HCT116 (cell line): ENCODE data around the gene DPH6. TPM values are rescaled to one million over a fixed set of nuclear protein-coding genes. Genes with fewer than 3 reads are reported as not detected.

Experiments used
- ATAC-seq: fragments of 200-7000 bp; cut with Tn5 transposase; 2 replicates; pipeline ENCODE4 v1.9.1; 2020; ENCODE audit warnings: mild to moderate bottlenecking, moderate library complexity
- BruUV-seq: library from RNA; stranded (reverse); fragments of 400-500 nt; replicated peaks from 2 replicates; lab custom pipeline; 2021; lab: Mats Ljungman, UMichigan
- CTCF ChIA-PET: fragments of 300-600 bp; sonication (Branson Sonifier 250); formaldehyde crosslinking; loops from one replicate; lab custom pipeline; 2021; ENCODE audit warnings: antibody characterized with exemption; lab: Charles Lee
- POLR2A ChIA-PET: fragments of 300-600, 350-600 bp; sonication (Branson Sonifier 250); formaldehyde crosslinking; loops from one replicate; lab custom pipeline; 2021; ENCODE audit warnings: antibody characterized with exemption; lab: Charles Lee
- RAD21 ChIA-PET, 2 experiments: fragments of 300-600 bp; sonication (Branson Sonifier 250); formaldehyde crosslinking; loops; one replicate each; lab custom pipeline; 2023; ENCODE audit warnings: low total read pairs in 2 of 2; ENCODE audit not compliant: uncharacterized antibody in 2 of 2, unreplicated experiment in 2 of 2, low non-redundant PET in 1 of 2; lab: Charles Lee
- DNase-seq: peaks from one replicate; pipeline ENCODE4 v3.0.0-alpha.2; 2010; ENCODE audit warnings: low read depth, low spot score
- H2AFZ ChIP-seq: fragments of 200-600 bp; shearing (Covaris generic), sonication (generic); 2 replicates; pipeline ENCODE4 v1.6.1; 2017; ENCODE audit warnings: low read depth, mixed run types, mixed read lengths, antibody characterized with exemption, low read length; ENCODE audit not compliant: poor library complexity, severe bottlenecking
- H3K27ac ChIP-seq: 2 replicates; pipeline ENCODE4 v1.5.1; 2012; ENCODE audit warnings: low read depth, low read length
- H3K27me3 ChIP-seq: fragments of 200-600 bp; sonication (generic); 2 replicates; pipeline ENCODE4 v1.6.1; 2016; ENCODE audit warnings: mixed run types, low read length, mixed read lengths; ENCODE audit not compliant: insufficient read depth
- H3K36me3 ChIP-seq, 2 experiments: fragments of 200-500 bp in 1 of 2; fragments of 200-600 bp in 1 of 2; sonication (Bioruptor generic) in 1 of 2; sonication (generic) in 1 of 2; 2 replicates each; pipeline versions ENCODE4 v1.5.1 to v1.6.1; 2014 to 2016; ENCODE audit warnings: low read length in 2 of 2, inconsistent platforms in 1 of 2, mixed read lengths in 1 of 2, mixed run types in 1 of 2; ENCODE audit not compliant: insufficient read depth in 2 of 2, control insufficient read depth in 1 of 2
- H3K4me1 ChIP-seq, 2 experiments: fragments of 200-600 bp in 1 of 2; sonication (generic) in 1 of 2; 2 replicates each; pipeline versions ENCODE4 v1.5.1 to v1.6.1; 2012 to 2017; ENCODE audit warnings: low read length in 2 of 2, inconsistent platforms in 1 of 2, mild to moderate bottlenecking in 1 of 2, mixed read lengths in 1 of 2, mixed run types in 1 of 2, moderate library complexity in 1 of 2; ENCODE audit not compliant: insufficient read depth in 2 of 2, control insufficient read depth in 1 of 2
- H3K4me2 ChIP-seq: fragments of 200-600 bp; sonication (generic); 2 replicates; pipeline ENCODE4 v1.6.1; 2017; ENCODE audit warnings: mixed run types, low read length, mixed read lengths
- H3K4me3 ChIP-seq, 2 experiments: fragments of 200-600 bp in 1 of 2; sonication (generic) in 1 of 2; replicated peaks in 1 of 2; 2 replicates each; pipeline ENCODE4 v1.5.1; 2011 to 2016; ENCODE audit warnings: low read length in 2 of 2, control low read depth in 1 of 2, low read depth in 1 of 2, mild to moderate bottlenecking in 1 of 2, mixed read lengths in 1 of 2, mixed run types in 1 of 2
- H3K79me2 ChIP-seq: fragments of 200-600 bp; sonication (generic); 2 replicates; pipeline ENCODE4 v1.6.1; 2017; ENCODE audit warnings: mild to moderate bottlenecking, mixed run types, low read length, moderate library complexity, mixed read lengths; ENCODE audit not compliant: insufficient read depth
- H3K9ac ChIP-seq: fragments of 200-600 bp; sonication (generic); 2 replicates; pipeline ENCODE4 v1.6.1; 2016; ENCODE audit warnings: low read length, mixed read lengths
- H3K9me2 ChIP-seq: fragments of 200-600 bp; sonication (generic), shearing (Covaris generic); 2 replicates; pipeline ENCODE4 v1.6.1; 2017; ENCODE audit warnings: mixed run types, mild to moderate bottlenecking, moderate library complexity; ENCODE audit not compliant: insufficient read depth
- H3K9me3 ChIP-seq, 2 experiments: fragments of 200-500 bp in 1 of 2; fragments of 200-600 bp in 1 of 2; sonication (Bioruptor generic) in 1 of 2; sonication (generic) in 1 of 2; 2 replicates each; pipeline ENCODE4 v1.6.1; 2014 to 2017; ENCODE audit warnings: low read length in 2 of 2, mixed read lengths in 2 of 2, inconsistent platforms in 1 of 2, low read depth in 1 of 2, mild to moderate bottlenecking in 1 of 2, mixed run types in 1 of 2, moderate library complexity in 1 of 2; ENCODE audit not compliant: control insufficient read depth in 1 of 2, insufficient read depth in 1 of 2
- H4K20me1 ChIP-seq: fragments of 200-600 bp; sonication (generic), shearing (Covaris generic); 2 replicates; pipeline ENCODE4 v1.6.1; 2017; ENCODE audit warnings: mixed run types, mild to moderate bottlenecking, moderate library complexity; ENCODE audit not compliant: insufficient read depth
- ELF1 ChIP-seq: IDR thresholded peaks from 2 replicates; pipeline ENCODE4 v1.6.1; 2012; ENCODE audit warnings: low read depth, borderline replicate concordance
- POLR2A ChIP-seq: IDR thresholded peaks from 2 replicates; pipeline ENCODE4 v1.7.0; 2011; ENCODE audit warnings: borderline replicate concordance; ENCODE audit not compliant: insufficient read depth, insufficient read length; ENCODE audit errors: extremely low read depth
- POLR2AphosphoS5 ChIP-seq: IDR thresholded peaks from 2 replicates; pipeline ENCODE4 v1.6.1; 2011; ENCODE audit warnings: mild to moderate bottlenecking, low read depth, low read length, moderate library complexity
- SP1 ChIP-seq: IDR thresholded peaks from 2 replicates; pipeline ENCODE4 v1.6.1; 2012; ENCODE audit warnings: low read depth
- SRF ChIP-seq: IDR thresholded peaks from 2 replicates; pipeline ENCODE4 v1.6.1; 2012; ENCODE audit warnings: low read depth
- TCF7L2 ChIP-seq: IDR thresholded peaks from 2 replicates; pipeline ENCODE4 v1.7.0; 2011; ENCODE audit warnings: borderline replicate concordance, inconsistent platforms; ENCODE audit not compliant: insufficient read depth, insufficient read length; ENCODE audit errors: extremely low read depth
- YY1 ChIP-seq: IDR thresholded peaks from 2 replicates; pipeline ENCODE4 v1.6.1; 2011; ENCODE audit warnings: low read length, low read depth, moderate library complexity, mild to moderate bottlenecking; ENCODE audit not compliant: insufficient replicate concordance; ENCODE audit errors: extremely low read depth
- intact Hi-C: fragments of 100-400 bp; cut with micrococcal nuclease; formaldehyde crosslinking; loops from 2 replicates; pipeline ENCODE4 v1.10.0; 2022
- total RNA-seq: library from RNA; stranded (reverse); gene quantifications from one replicate; pipeline ENCODE4 v1.2.1, GENCODE V29; 2021; ENCODE audit not compliant: unreplicated experiment
- TF ChIP-seq, protein P1 (sequence below): IDR thresholded peaks from 2 replicates; pipeline ENCODE4 v1.6.1; 2012; ENCODE audit warnings: low read depth
- TF ChIP-seq, protein P2 (sequence below): IDR thresholded peaks from 2 replicates; pipeline ENCODE4 v1.6.1; 2012
- TF ChIP-seq, protein P3 (sequence below): IDR thresholded peaks from 2 replicates; pipeline ENCODE4 v1.6.1; 2012

The DPH6 gene
- total RNA-seq, 1 experiment from 2014 or later = 18.2 TPM

DNA sequence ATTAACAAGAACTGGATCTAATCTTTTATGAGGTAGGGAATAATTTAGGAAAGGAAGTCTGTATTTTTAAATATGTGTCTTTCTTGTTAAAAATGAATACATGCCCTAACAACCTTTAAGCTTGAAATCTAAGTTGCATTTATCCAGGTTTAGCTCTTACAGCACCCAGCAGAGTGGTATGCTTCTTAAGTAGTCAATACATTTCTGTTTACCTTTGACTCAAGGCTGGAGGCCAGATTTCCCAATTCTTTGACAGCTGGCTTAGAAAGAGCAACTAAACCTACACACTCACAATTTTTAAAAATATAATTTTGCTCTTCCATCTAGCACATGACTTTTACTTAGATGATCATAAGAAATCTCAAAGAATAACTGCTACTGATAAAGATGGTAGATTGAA lies 148.9 kb downstream of the DPH6 start:
- Histone ChIP-seq H2AFZ (no peak overlapping the region), H3K9ac (no peak overlapping the region), H3K79me2 (no peaks in the 10 kb centered on the region), H3K27ac (no peak overlapping the region), H4K20me1 (no peaks in the 10 kb centered on the region), H3K9me3 (no peaks in the 10 kb centered on the region), H3K4me1 (no peaks in the 10 kb centered on the region), H3K27me3 (no peaks in the 10 kb centered on the region), H3K4me2 (no peak overlapping the region), H3K36me3 (no peaks in the 10 kb centered on the region), H3K9me2 (no peaks in the 10 kb centered on the region), H3K4me3 (no peak overlapping the region)
- ChIA-PET CTCF (no interaction called here), RAD21 (no interaction called here), POLR2A (no interaction called here)
- no peak for ATAC-seq
- no peak for TF ChIP-seq POLR2AphosphoS5
- TF ChIP-seq ELF1 = no peak
- TF ChIP-seq, protein P1, sequence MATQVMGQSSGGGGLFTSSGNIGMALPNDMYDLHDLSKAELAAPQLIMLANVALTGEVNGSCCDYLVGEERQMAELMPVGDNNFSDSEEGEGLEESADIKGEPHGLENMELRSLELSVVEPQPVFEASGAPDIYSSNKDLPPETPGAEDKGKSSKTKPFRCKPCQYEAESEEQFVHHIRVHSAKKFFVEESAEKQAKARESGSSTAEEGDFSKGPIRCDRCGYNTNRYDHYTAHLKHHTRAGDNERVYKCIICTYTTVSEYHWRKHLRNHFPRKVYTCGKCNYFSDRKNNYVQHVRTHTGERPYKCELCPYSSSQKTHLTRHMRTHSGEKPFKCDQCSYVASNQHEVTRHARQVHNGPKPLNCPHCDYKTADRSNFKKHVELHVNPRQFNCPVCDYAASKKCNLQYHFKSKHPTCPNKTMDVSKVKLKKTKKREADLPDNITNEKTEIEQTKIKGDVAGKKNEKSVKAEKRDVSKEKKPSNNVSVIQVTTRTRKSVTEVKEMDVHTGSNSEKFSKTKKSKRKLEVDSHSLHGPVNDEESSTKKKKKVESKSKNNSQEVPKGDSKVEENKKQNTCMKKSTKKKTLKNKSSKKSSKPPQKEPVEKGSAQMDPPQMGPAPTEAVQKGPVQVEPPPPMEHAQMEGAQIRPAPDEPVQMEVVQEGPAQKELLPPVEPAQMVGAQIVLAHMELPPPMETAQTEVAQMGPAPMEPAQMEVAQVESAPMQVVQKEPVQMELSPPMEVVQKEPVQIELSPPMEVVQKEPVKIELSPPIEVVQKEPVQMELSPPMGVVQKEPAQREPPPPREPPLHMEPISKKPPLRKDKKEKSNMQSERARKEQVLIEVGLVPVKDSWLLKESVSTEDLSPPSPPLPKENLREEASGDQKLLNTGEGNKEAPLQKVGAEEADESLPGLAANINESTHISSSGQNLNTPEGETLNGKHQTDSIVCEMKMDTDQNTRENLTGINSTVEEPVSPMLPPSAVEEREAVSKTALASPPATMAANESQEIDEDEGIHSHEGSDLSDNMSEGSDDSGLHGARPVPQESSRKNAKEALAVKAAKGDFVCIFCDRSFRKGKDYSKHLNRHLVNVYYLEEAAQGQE = no peak
- TF ChIP-seq, protein P2, sequence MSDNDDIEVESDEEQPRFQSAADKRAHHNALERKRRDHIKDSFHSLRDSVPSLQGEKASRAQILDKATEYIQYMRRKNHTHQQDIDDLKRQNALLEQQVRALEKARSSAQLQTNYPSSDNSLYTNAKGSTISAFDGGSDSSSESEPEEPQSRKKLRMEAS = no peak
- TF ChIP-seq YY1 = no peak
- no peak for TF ChIP-seq SRF
- no peak for TF ChIP-seq TCF7L2
- TF ChIP-seq SP1 = no peak
- TF ChIP-seq, protein P3, sequence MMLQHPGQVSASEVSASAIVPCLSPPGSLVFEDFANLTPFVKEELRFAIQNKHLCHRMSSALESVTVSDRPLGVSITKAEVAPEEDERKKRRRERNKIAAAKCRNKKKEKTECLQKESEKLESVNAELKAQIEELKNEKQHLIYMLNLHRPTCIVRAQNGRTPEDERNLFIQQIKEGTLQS = no peak
- TF ChIP-seq POLR2A = no peak
- BruUV-seq = no TSS peak
- no peak for DNase-seq
- intact Hi-C loops = no loop called here
